Activated CD8-positive, alpha-beta memory T cell treated with anti-CD3 and anti-CD28 coated beads, Interleukin-2, amount 50 U/mL, for 24 hours (primary cell): ENCODE results near the gene DNM3.

Experiments
- DNase-seq: peaks from one replicate; pipeline ENCODE4 v3.0.0-alpha.2; 2020; ENCODE audit errors: extremely low read depth

The DNM3 gene

GRCh38 chr1:172176206-172176605 lies 334.9 kb downstream of the DNM3 start:
- no peak for DNase-seq

- no peak for DNase-seq
Observed at GRCh38 chr1:172177849-172178248, 336.6 kb downstream of the DNM3 start.

- no peak for DNase-seq
Observed at GRCh38 chr1:172178886-172179285, 337.6 kb downstream of the DNM3 start.

GRCh38 chr1:172179918-172180317 lies 338.6 kb downstream of the DNM3 start:
- no peak for DNase-seq

GRCh38 chr1:172180501-172181285 lies 339.4 kb downstream of the DNM3 start:
- no peak for DNase-seq

GRCh38 chr1:172184506-172185191 lies 343.4 kb downstream of the DNM3 start:
- no peak for DNase-seq

GRCh38 chr1:172185211-172185610 lies 343.9 kb downstream of the DNM3 start:
- DNase-seq = no peak

- no peak for DNase-seq
Observed at GRCh38 chr1:172185996-172186395, 344.7 kb downstream of the DNM3 start.

- no peak for DNase-seq
Observed at GRCh38 chr1:172201572-172201971, 360.3 kb downstream of the DNM3 start.

- no peak for DNase-seq
Observed at GRCh38 chr1:172203135-172203823, 362.0 kb downstream of the DNM3 start.

GRCh38 chr1:172203902-172204301 lies 362.6 kb downstream of the DNM3 start:
- no peak for DNase-seq

- no peak for DNase-seq
Observed at GRCh38 chr1:172206256-172206655, 365.0 kb downstream of the DNM3 start.

- DNase-seq = no peak
Observed at GRCh38 chr1:172208635-172209034, 367.3 kb downstream of the DNM3 start.

GRCh38 chr1:172211221-172211620 lies 369.9 kb downstream of the DNM3 start:
- no peak for DNase-seq

- DNase-seq = no peak
Observed at GRCh38 chr1:172212124-172212523, 370.8 kb downstream of the DNM3 start.

- no peak for DNase-seq
Observed at GRCh38 chr1:172215006-172215405, 373.7 kb downstream of the DNM3 start.

- no peak for DNase-seq
Observed at GRCh38 chr1:172219966-172220365, 378.7 kb downstream of the DNM3 start.

GRCh38 chr1:172220376-172220775 lies 379.1 kb downstream of the DNM3 start:
- DNase-seq = no peak

GRCh38 chr1:172221436-172221835 lies 380.1 kb downstream of the DNM3 start:
- no peak for DNase-seq

- DNase-seq = no peak
Observed at GRCh38 chr1:172224871-172225270, 383.6 kb downstream of the DNM3 start.

- DNase-seq = no peak
Observed at GRCh38 chr1:172229942-172230341, 388.6 kb downstream of the DNM3 start.

- no peak for DNase-seq
Observed at GRCh38 chr1:172230526-172230925, 389.2 kb downstream of the DNM3 start.

- DNase-seq = no peak
Observed at GRCh38 chr1:172236958-172237357, 395.7 kb downstream of the DNM3 start.
